ENCODE data around the gene CBX3.
A peak's percentile ranks its signal among the peaks of the same experiment; 100 is the strongest.
"Not testable (repeated sequence)": the region's sequence is repeated elsewhere in the genome, so short reads cannot be mapped to it uniquely, and the experiment has no call there.

Gene CBX3

GRCh38 chr7:26201247-26202018 lies at the start of gene CBX3:
Gene CBX3, plus strand, starts transcription at chr7:26201745. Its CDS starts 1,254 bp downstream, at chr7:26202999.
- Histone ChIP-seq H4K20me1 (ENCODE audit: insufficient read depth, low read length) (peaks cover 5% of the 10 kb centered on the region), H3K9ac (ENCODE audit: low read length) (peak within 1 kb of the TSS; percentile 99), H3K27me3 (ENCODE audit: insufficient read depth, low read length) (no peaks in the 10 kb centered on the region), H3K79me2 (ENCODE audit: insufficient read depth, low read length) (peaks cover 84% of the 10 kb centered on the region), H3K4me2 (ENCODE audit: low read length) (peak within 1 kb of the TSS; percentile 81), H3K9me3 (ENCODE audit: low read length) (no peaks in the 10 kb centered on the region), H3K27ac (ENCODE audit: low read depth, low read length, poor library complexity, severe bottlenecking) (peak within 1 kb of the TSS; percentile 97), H3K36me3 (ENCODE audit: insufficient read depth, low read length) (peaks cover 86% of the 10 kb centered on the region), H3K4me1 (ENCODE audit: insufficient read depth, low read length, severe bottlenecking) (peaks cover 53% of the 10 kb centered on the region), H3K4me3 (ENCODE audit: low read depth, low read length, poor library complexity, severe bottlenecking) (peak within 1 kb of the TSS; percentile 76), H3F3A (ENCODE audit: insufficient read depth, low read length) (peaks cover 20% of the 10 kb centered on the region), H3K9me2 (ENCODE audit: low read depth, low read length) (no peaks in the 10 kb centered on the region), H2AFZ (ENCODE audit: low read length) (no peak within 1 kb of the TSS)
- TF ChIP-seq CTCF (IDR thresholded peaks at IDR 0.05; ENCODE audit: low read length) (no peak), EZH2 (IDR thresholded peaks at IDR 0.05; ENCODE audit: borderline replicate concordance, low read length) (no peak)

- Histone ChIP-seq H3F3A (ENCODE audit: insufficient read depth, low read length) (no peaks in the 10 kb centered on the region), H3K27ac (ENCODE audit: low read depth, low read length, poor library complexity, severe bottlenecking) (peak within 1 kb of the TSS; percentile 94), H4K20me1 (ENCODE audit: insufficient read depth, low read length) (no peaks in the 10 kb centered on the region), H3K27me3 (ENCODE audit: insufficient read depth, low read length) (no peaks in the 10 kb centered on the region), H3K9me2 (ENCODE audit: low read depth, low read length) (no peaks in the 10 kb centered on the region), H3K4me2 (ENCODE audit: low read length) (peak within 1 kb of the TSS; percentile 94), H3K9ac (ENCODE audit: low read length) (peak within 1 kb of the TSS; percentile 70), H3K4me3 (ENCODE audit: low read depth, low read length, poor library complexity, severe bottlenecking) (peak within 1 kb of the TSS; percentile 69), H2AFZ (ENCODE audit: low read length) (0 out of 2 replicates have a peak within 1 kb of the TSS, but pooled peaks have one; percentile 44), H3K79me2 (ENCODE audit: insufficient read depth, low read length) (peaks cover 35% of the 10 kb centered on the region), H3K9me3 (ENCODE audit: low read length) (no peaks in the 10 kb centered on the region), H3K36me3 (ENCODE audit: insufficient read depth, low read length) (no peaks in the 10 kb centered on the region), H3K4me1 (ENCODE audit: insufficient read depth, low read length, severe bottlenecking) (peaks cover 53% of the 10 kb centered on the region)
- TF ChIP-seq CTCF (IDR thresholded peaks at IDR 0.05; ENCODE audit: low read length) (peak; percentile 23; the same call in 1 of the 2 replicates), EZH2 (IDR thresholded peaks at IDR 0.05; ENCODE audit: borderline replicate concordance, low read length) (no peak)
Observed at GRCh38 chr7:26151953-26152781, 49.4 kb upstream of the CBX3 start, which contains the start of gene NFE2L3. Gene NFE2L3, plus strand, starts transcription at chr7:26152198. Its CDS starts 301 bp downstream, at chr7:26152499.

- H4K20me1 ChIP-seq (ENCODE audit: insufficient read depth, low read length); H2AFZ ChIP-seq (ENCODE audit: low read length); H3F3A ChIP-seq (ENCODE audit: insufficient read depth, low read length); H3K9me2 ChIP-seq (ENCODE audit: low read depth, low read length); H3K27me3 ChIP-seq (ENCODE audit: insufficient read depth, low read length); H3K36me3 ChIP-seq (ENCODE audit: insufficient read depth, low read length); H3K9me3 ChIP-seq (ENCODE audit: low read length): not testable (repeated sequence)
- peak overlapping the region; percentile 94 for H3K27ac ChIP-seq (ENCODE audit: low read depth, low read length, poor library complexity, severe bottlenecking)
- peaks cover 60% of the 10 kb centered on the region for H3K4me1 ChIP-seq (ENCODE audit: insufficient read depth, low read length, severe bottlenecking)
- peak overlapping the region; percentile 70 for H3K9ac ChIP-seq (ENCODE audit: low read length)
- peak overlapping the region; percentile 94 for H3K4me2 ChIP-seq (ENCODE audit: low read length)
- H3K79me2 ChIP-seq (ENCODE audit: insufficient read depth, low read length), result peaks cover 41% of the 10 kb centered on the region
- peak overlapping the region; percentile 69 for H3K4me3 ChIP-seq (ENCODE audit: low read depth, low read length, poor library complexity, severe bottlenecking)
Observed at GRCh38 chr7:26152782-26153240, 48.7 kb upstream of the CBX3 start.
